ENCODE results near the gene DNAJB14.

GRCh38 chr4:99949034-99949998, 2.9 kb upstream of the DNAJB14 start:
- TF ChIP-seq, protein P1, sequence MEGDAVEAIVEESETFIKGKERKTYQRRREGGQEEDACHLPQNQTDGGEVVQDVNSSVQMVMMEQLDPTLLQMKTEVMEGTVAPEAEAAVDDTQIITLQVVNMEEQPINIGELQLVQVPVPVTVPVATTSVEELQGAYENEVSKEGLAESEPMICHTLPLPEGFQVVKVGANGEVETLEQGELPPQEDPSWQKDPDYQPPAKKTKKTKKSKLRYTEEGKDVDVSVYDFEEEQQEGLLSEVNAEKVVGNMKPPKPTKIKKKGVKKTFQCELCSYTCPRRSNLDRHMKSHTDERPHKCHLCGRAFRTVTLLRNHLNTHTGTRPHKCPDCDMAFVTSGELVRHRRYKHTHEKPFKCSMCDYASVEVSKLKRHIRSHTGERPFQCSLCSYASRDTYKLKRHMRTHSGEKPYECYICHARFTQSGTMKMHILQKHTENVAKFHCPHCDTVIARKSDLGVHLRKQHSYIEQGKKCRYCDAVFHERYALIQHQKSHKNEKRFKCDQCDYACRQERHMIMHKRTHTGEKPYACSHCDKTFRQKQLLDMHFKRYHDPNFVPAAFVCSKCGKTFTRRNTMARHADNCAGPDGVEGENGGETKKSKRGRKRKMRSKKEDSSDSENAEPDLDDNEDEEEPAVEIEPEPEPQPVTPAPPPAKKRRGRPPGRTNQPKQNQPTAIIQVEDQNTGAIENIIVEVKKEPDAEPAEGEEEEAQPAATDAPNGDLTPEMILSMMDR (conservative IDR thresholded peaks at IDR 0.05) = peak; percentile 89
- TF ChIP-seq ZFX (IDR thresholded peaks at IDR 0.05) = no peak
